ENCODE measurements around the gene TACC3. TPM values are rescaled to one million over a fixed set of nuclear protein-coding genes. Genes with fewer than 3 reads are reported as not detected.

The TACC3 gene
- total RNA-seq, 2 donors from 2014 or later: 195 to 295 TPM

- no peak overlapping the region for H3K27ac Mint-ChIP-seq
- H3K36me3 Mint-ChIP-seq: no peaks in the 10 kb centered on the region
- no peaks in the 10 kb centered on the region for H3K9me3 Mint-ChIP-seq
- ATAC-seq (no peak), DNase-seq (ENCODE audit: low spot score in 2 of 2) (no peak)
Measured at GRCh38 chr4:1758306-1759121, 37.2 kb downstream of the TACC3 start.

DNA sequence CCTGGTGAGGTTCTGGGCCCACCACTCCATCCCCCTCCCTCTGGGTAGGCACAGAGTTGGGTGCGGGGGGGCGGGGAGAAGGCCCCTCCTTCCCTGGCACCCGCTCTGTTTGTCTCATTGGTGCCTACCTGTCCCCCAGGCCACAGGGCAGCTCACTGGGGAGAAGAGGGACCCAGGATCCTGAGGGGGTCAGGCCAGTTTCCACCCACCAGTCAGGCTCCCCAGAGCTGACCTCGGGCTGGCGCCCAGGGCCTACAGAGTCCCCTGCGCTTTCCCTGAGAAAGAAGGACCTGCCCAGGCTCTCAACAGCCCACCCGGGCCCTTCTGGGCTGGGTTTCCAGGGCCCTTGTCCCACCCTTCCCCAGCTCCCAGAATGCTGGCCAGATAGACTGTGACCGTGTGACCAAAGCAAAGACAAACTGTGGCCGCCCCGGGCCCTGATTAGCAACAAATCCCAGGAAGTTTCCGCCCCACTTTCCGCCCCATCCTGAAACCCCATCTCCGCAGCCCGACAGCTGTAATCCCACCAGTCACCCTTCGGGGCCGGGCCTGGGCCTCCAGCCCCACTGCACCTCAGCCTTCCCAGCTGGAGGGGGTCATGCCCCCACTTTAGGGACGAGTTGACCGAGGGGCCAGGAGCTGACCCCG is 38.0 kb downstream of the TACC3 start:
- Mint-ChIP-seq H3K9me3 (no peaks in the 10 kb centered on the region), H3K27ac (no peak overlapping the region), H3K36me3 (no peaks in the 10 kb centered on the region)
- ATAC-seq (no peak), DNase-seq (ENCODE audit: low spot score in 2 of 2) (no peak)

GRCh38 chr4:1759818-1760223 is 38.5 kb downstream of the TACC3 start:
- Mint-ChIP-seq H3K27ac (no peak overlapping the region), H3K9me3 (no peaks in the 10 kb centered on the region), H3K36me3 (no peaks in the 10 kb centered on the region)
- ATAC-seq: no peak
- DNase-seq (ENCODE audit: low spot score in 2 of 2): no peak

DNA sequence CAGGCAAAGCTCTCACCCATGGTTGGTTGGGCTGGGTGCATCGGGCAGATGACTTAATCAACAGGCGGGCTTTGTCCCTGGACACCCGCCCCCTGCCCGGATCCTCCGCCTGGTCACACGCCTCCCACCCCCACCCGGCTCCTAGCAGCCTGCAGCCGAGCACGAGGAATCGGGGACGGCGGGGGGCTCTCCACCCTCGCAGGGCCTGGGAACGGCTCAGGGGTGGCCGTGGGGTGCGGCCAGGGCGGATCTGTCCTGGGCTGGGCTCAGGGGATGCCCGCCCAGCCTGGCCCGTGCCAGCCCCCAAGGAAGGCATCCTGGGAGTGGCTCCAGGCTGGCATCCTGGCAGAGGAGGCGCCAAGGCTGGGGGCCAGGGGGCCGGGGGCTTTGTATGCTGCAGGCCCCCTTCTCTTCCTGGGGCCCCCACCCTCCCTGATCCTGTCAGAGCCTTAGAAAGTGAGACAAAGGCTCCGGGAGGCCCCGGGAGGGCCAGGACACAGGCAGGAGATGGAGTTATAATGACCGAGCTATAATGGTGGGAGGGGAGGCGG is 39.3 kb downstream of the TACC3 start:
- DNase-seq (ENCODE audit: low spot score in 2 of 2) (no peak), ATAC-seq (no peak)
- Mint-ChIP-seq H3K27ac (no peak overlapping the region), H3K36me3 (no peaks in the 10 kb centered on the region), H3K9me3 (no peaks in the 10 kb centered on the region)

- DNase-seq (ENCODE audit: low spot score in 2 of 2): no peak
- ATAC-seq: no peak
- H3K27ac Mint-ChIP-seq: no peak overlapping the region
- H3K9me3 Mint-ChIP-seq: no peaks in the 10 kb centered on the region
- H3K36me3 Mint-ChIP-seq: no peaks in the 10 kb centered on the region
Measured at GRCh38 chr4:1761130-1761689, 39.9 kb downstream of the TACC3 start.

DNA sequence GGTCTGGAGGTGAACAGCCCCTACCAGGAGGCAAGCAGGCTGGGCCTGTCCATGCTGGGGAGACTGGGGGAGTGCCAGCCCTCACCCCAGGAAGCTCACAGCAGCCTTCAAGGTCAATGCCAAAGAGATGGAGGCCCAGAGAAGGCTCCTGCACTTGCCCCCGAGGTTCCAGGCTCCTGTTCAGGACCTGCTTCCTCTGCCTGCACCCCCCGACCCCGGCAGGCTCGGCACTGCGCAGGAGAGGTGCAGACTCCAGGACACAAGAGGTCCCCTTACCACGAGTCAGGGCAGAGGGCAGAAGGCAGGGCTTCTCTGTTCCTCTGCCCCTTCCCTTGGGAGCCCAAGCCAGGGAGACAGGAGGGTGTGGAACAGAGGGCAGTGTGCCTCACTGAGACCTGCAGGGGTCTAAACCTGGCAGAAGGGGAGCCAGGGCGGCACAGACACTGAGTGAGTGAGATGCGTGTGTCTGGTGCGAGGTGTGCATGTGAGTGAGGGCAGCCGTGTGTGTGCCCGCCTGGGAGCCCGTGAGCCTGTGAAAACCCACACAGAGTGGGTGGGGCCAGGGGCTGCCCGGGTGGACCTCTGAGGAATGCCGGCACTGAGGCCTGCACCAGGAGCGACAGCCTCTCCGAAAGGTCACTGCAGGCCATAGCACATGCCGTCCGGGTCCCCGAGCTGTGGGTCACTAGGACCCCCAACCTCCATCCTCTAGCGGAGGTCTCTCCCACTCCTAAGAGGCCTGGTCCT is 41.1 kb downstream of the TACC3 start:
- no peak overlapping the region for H3K27ac Mint-ChIP-seq
- H3K9me3 Mint-ChIP-seq: no peaks in the 10 kb centered on the region
- no peaks in the 10 kb centered on the region for H3K36me3 Mint-ChIP-seq
- ATAC-seq (no peak), DNase-seq (ENCODE audit: low spot score in 2 of 2) (no peak)

DNA sequence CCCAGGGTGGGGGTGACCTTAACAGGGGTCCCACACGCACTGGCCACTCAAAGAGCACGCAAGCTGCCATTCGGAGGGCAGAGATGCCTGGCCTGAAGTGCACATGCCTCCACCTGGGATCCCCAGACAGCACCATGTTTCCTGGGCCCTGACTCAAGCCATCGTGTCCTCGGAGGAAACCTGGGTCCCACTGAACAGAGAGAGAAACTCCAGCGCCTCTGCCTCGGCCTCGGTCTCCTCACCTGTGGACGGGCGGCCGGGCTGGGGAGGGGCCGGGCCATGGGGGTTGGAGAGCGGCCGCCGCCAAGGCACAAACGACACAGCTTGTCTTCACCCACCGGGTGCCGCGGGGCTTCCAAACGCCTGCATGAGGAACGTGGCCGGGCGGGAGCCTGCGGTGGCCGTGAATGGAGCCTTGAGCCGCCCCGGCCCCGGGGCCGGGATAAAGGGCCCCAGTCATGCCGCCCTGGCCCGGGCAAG is 41.8 kb downstream of the TACC3 start:
- Mint-ChIP-seq H3K36me3 (no peaks in the 10 kb centered on the region), H3K27ac (no peak overlapping the region), H3K9me3 (no peaks in the 10 kb centered on the region)
- ATAC-seq (no peak), DNase-seq (ENCODE audit: low spot score in 2 of 2) (no peak)

- no peak for DNase-seq (ENCODE audit: low spot score in 2 of 2)
- Mint-ChIP-seq H3K36me3 (no peaks in the 10 kb centered on the region), H3K9me3 (no peaks in the 10 kb centered on the region), H3K27ac (no peak overlapping the region)
- no peak for ATAC-seq
Measured at GRCh38 chr4:1763550-1764080, 42.3 kb downstream of the TACC3 start.

DNA sequence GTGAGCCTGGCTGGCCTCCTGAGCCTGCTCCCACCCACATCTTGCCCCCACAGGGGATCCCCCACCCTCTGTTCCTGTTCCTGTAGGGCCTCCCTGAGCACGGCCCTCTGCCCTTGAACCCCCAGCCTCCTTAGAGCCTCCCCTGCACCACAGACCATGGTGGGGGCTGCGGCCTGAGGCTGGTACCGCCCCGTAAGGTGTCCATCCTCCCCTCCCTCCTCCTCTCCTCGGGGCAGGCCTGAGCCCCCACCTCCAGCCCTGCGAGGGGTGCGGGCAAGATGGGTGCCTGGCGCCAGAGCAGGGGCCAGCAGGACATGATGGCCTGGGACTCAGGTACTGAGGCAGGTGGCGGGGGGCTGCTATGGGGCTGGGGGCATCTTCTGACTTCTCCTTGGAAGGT is 43.3 kb downstream of the TACC3 start:
- no peak for DNase-seq (ENCODE audit: low spot score in 2 of 2)
- no peaks in the 10 kb centered on the region for H3K9me3 Mint-ChIP-seq
- ATAC-seq: no peak
- H3K27ac Mint-ChIP-seq: no peak overlapping the region
- no peaks in the 10 kb centered on the region for H3K36me3 Mint-ChIP-seq

DNA sequence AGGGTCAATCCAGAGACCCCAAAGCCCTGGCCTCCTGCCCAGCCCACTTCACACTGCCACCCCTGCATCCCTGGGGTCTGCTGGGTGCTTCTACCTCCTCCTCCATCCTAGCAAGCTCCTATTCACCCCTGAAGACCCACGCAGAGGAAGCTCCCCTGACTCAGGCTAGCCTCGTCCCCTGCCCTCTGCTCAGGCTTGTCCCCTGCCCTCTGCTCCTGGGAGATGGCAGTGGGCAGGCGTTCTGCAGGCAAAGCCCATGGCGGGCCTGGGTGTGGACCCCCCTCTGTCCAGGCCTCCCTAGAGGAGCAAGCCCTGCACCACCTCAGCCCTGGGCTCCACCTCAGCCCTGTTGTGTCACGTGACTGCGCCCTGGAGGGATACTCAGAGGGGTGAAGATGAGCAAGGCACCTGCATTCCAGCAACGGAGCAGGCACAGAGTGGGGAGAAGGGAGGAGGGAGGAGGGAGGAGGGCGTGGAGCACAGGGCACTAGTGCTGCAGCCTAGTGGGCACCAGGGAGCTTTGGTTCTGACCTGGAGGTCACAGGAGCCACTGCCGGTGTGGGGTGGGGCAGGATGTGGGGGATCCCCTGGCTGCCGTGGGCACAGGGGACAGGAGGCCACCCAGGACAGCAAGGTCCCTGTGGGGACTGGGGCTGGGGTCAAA is 44.2 kb downstream of the TACC3 start:
- Mint-ChIP-seq H3K27ac (no peak overlapping the region), H3K36me3 (no peaks in the 10 kb centered on the region), H3K9me3 (no peaks in the 10 kb centered on the region)
- ATAC-seq (no peak), DNase-seq (ENCODE audit: low spot score in 2 of 2) (no peak)

DNA sequence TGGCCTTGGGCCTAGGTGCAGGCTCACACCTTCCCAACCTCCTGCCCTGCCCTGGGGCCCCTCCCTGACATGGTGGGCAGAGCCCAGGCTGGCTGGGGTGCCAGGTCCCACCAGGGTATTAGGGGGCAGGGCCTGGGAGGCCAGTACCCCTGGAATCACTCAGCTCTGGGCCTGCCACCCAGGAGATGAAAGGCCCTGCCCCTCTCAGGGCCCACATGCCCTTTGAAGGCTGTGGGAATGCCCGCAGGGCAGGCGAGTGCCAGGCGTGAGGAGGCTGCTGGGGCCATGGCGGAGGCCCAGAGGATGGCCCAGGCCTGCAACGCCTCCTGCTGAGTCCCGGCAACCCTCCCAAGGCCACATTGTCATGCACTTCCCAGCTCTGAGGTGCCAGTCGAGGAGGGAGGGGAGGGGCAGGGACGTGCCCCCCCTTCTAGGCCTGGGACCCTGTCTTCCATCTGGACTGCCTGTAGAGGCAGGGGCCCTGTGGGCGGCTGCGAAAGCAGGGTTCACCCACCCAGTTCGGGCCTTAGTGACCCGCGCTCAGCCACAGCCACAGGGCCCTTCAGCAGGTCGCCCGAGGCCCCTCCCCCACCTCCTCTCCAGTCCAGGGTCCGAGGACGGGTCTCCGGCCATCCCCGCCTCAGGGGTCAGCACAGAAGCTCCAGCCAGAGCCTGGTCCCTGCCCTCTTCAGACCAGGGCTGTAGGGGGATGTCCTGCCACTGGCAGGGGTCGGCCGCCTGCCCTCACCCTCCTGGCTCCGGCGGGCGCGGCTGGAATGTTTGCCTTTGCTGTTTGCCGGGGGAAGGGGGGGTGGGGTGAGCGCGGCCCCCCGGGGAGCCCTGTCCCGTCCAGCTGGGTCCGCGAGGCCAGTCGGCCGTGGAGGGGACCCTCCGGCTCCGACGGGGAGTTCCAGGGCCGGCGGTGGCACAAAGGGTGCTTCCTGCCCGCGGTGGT is 45.1 kb downstream of the TACC3 start:
- Mint-ChIP-seq H3K27ac (no peak overlapping the region), H3K9me3 (no peaks in the 10 kb centered on the region), H3K36me3 (no peaks in the 10 kb centered on the region)
- peak in 1 of 2 donors; percentile 16 for ATAC-seq
- no peak for DNase-seq (ENCODE audit: low spot score in 2 of 2)

GRCh38 chr4:1767061-1767769 is 45.9 kb downstream of the TACC3 start:
- Mint-ChIP-seq H3K36me3 (no peaks in the 10 kb centered on the region), H3K9me3 (no peaks in the 10 kb centered on the region), H3K27ac (no peak overlapping the region)
- no peak for DNase-seq (ENCODE audit: low spot score in 2 of 2)
- peak in 1 of 2 donors; percentile 31 for ATAC-seq

GRCh38 chr4:1767770-1768366 is 46.5 kb downstream of the TACC3 start:
- DNase-seq (ENCODE audit: low spot score in 2 of 2) (no peak), ATAC-seq (peak in 1 of 2 donors; percentile 72)
- H3K36me3 Mint-ChIP-seq: no peaks in the 10 kb centered on the region

DNA sequence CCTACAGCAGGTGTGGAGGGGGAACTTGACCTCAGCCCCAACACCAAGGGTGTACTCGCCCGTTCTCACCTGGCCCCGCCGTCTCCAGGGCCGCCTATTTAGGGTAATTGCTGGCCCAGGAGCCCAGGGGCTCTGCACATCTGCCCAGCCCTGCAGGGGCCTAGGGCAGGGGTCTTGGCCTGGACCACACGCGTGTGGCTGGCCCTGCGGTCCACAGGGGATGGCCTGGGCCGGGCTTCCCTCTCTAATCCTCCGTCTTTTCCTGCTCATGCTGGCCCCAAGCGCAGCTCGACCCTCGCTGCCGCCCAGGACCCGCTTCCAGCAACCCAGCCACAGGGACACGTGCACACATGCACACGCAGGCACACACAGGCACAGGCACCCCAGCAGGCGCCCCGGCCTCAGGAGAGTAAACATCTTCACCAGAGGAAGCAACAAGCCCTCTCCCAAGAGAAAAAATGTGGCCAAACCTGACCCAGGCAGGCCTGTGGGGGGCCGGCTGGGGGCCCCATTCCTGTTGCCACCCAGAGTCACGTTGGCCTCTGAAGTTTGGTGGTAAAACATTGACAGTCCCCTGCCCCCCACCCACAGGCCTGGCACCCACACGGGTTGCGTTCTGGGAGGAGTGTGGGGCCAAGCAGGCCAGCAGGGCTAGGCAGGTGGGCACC is 47.2 kb downstream of the TACC3 start:
- H3K36me3 Mint-ChIP-seq: no peaks in the 10 kb centered on the region
- no peak overlapping the region for H3K27ac Mint-ChIP-seq
- DNase-seq (ENCODE audit: low spot score in 2 of 2) (no peak), ATAC-seq (no peak)
- no peaks in the 10 kb centered on the region for H3K9me3 Mint-ChIP-seq

More at GRCh38 chr4:1767770-1768366, 46.5 kb downstream of the TACC3 start:
- no peak overlapping the region for H3K27ac Mint-ChIP-seq
- no peaks in the 10 kb centered on the region for H3K9me3 Mint-ChIP-seq

All from activated naive CD4-positive, alpha-beta T cell treated with anti-CD3 and anti-CD28 coated beads, Interleukin-2, amount 50 U/mL, for 72 hours (primary cell).